IPS-18a (cell line): ENCODE results near the gene FBLN1.
A peak's percentile ranks its signal among the peaks of the same experiment; 100 is the strongest.
"Not testable (repeated sequence)": the region's sequence is repeated elsewhere in the genome, so short reads cannot be mapped to it uniquely, and the experiment has no call there.

Source experiments
- H3K27ac ChIP-seq: one replicate; pipeline ENCODE4 v1.5.1; 2013; ENCODE audit warnings: low read length
- H3K27me3 ChIP-seq: one replicate; pipeline ENCODE4 v1.6.1; 2013; ENCODE audit warnings: mild to moderate bottlenecking, low read length; ENCODE audit not compliant: control insufficient read depth, insufficient read depth
- H3K36me3 ChIP-seq: one replicate; pipeline ENCODE4 v1.6.1; 2013; ENCODE audit warnings: low read depth, low read length; ENCODE audit not compliant: control insufficient read depth
- H3K4me1 ChIP-seq: one replicate; pipeline ENCODE4 v1.6.1; 2013; ENCODE audit warnings: low read depth, low read length; ENCODE audit not compliant: control insufficient read depth
- H3K4me3 ChIP-seq: one replicate; pipeline ENCODE4 v1.5.1; 2013; ENCODE audit warnings: low read length
- H3K9ac ChIP-seq: one replicate; pipeline ENCODE4 v1.6.1; 2013; ENCODE audit warnings: mild to moderate bottlenecking, low read length, moderate library complexity
- H3K9me3 ChIP-seq: one replicate; pipeline ENCODE4 v1.6.1; 2013; ENCODE audit warnings: low read depth, low read length; ENCODE audit not compliant: control insufficient read depth

Gene FBLN1

GRCh38 chr22:45617948-45618347 is 115.3 kb downstream of the FBLN1 start:
- Histone ChIP-seq H3K27ac (no peak overlapping the region), H3K4me1 (peaks cover 4% of the 10 kb centered on the region), H3K27me3 (no peaks in the 10 kb centered on the region), H3K36me3 (no peaks in the 10 kb centered on the region), H3K9ac (no peak overlapping the region), H3K9me3 (no peaks in the 10 kb centered on the region), H3K4me3 (no peak overlapping the region)

DNA sequence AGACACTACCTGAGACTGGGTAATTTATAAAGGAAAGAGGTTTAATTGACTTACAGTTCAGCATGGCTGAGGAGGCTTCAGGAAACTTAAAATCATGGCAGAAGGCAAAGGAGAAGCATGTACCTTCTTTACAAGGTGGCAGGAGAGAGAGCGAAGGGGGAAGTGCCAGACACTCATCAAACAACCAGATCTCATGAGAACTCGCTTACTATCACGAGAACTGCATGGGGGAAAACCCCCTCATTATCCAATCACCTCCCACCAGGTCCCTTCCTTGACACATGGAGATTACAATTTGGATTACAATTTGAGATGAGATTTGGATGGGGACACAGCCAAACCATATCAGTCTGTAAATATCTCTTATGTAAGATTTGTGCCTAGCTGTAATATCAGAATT is 118.0 kb downstream of the FBLN1 start:
- Histone ChIP-seq H3K36me3 (no peaks in the 10 kb centered on the region), H3K4me3 (no peak overlapping the region), H3K9ac (no peak overlapping the region), H3K27ac (no peak overlapping the region), H3K9me3 (no peaks in the 10 kb centered on the region), H3K27me3 (no peaks in the 10 kb centered on the region), H3K4me1 (peaks cover 4% of the 10 kb centered on the region)

DNA sequence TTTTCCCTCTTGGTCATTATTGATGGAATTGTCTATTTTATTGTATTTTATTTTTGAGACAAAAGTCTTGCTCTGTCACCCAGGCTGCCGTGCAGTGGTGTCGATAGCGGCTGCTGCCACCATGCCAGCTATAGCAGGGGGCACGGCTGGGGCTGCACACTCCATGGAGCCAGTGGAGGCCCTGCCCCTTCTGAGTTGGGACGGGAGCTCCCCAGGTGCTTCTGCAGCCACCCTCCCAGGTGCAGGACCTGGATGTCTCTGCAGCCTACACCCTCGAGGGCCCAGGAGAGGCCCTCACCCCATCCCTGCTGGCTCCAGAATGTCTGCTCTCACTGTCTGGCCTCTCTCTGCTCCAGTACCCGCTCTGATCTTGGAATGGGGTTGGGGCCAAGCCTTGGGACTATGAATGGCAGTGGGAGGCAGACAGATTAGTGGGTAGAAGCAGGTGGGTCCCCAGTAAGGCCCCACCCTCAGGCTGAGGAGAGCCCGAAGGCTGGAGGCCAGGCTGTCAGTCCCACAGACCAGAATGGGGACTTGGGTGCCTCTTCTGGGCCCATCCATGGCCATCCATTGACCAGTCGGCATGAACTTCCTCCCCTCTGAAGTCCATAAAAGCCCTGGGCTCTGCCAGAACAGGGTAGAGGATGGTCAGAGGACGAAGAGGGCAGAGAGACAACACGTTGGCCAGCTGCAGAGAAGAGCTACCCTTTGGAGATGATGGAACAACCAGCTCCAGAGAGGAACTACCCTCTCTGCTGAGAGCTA is 119.3 kb downstream of the FBLN1 start:
- H3K9ac ChIP-seq: no peak overlapping the region
- no peaks in the 10 kb centered on the region for H3K9me3 ChIP-seq
- peaks cover 4% of the 10 kb centered on the region for H3K4me1 ChIP-seq
- H3K27ac ChIP-seq: no peak overlapping the region
- H3K4me3 ChIP-seq: no peak overlapping the region
- no peaks in the 10 kb centered on the region for H3K27me3 ChIP-seq
- no peaks in the 10 kb centered on the region for H3K36me3 ChIP-seq

DNA sequence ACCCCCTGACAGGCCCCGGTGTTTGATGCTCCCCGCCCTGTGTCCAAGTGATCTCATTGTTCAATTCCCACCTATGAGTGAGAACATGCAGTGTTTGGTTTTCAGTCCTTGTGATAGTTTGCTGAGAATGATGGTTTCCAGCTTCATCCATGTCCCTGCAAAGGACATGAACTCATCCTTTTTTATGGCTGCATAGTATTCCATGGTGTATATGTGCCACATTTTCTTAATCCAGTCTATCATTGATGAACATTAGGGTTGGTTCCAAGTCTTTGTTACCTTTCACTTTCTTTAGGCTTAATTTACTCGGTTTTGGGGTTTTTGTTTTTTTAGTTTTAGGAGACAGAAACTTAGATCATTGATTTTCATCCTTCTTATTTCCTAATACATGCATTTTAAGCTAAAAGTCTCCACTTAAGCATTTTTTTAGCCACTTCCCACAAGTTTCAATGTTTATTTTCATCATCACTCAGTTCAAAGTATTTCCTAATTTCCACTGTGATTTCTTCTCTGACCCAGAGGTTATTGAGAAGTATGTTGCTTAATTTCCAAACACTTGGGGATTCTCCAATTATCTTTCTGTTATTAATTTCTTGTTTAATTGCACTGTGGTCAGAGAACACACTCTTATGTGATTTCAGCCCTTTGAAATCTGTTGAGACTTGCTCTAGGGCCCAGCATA is 120.9 kb downstream of the FBLN1 start:
- not testable (repeated sequence) for H3K27ac ChIP-seq, H3K36me3 ChIP-seq, H3K27me3 ChIP-seq, H3K4me3 ChIP-seq, H3K9me3 ChIP-seq, H3K9ac ChIP-seq, H3K4me1 ChIP-seq

DNA sequence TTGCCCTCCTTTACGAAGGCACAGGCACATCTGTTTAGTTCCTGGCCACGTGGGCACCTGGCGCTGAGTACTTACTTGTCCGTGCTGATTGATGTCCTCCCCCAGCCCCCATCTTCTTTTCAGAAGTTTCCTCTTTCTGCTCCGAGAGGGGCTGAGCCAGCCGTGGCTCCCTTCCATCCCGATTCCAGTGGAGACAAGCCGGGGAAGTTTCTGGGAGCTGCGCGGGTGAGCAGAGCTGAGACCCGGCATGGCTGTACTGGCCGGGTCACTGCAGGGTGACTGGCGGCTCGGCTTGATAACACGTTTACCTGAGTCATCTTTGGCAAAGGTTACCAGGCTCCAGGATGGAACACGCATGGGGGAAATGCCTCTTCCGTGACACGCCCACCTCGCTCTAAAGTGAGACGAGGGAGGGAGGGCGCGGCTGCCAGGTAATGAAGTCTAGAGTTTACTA is 123.5 kb downstream of the FBLN1 start:
- Histone ChIP-seq H3K36me3 (no peaks in the 10 kb centered on the region), H3K9ac (no peak overlapping the region), H3K4me1 (peaks cover 15% of the 10 kb centered on the region), H3K4me3 (no peak overlapping the region), H3K27me3 (no peaks in the 10 kb centered on the region), H3K9me3 (no peaks in the 10 kb centered on the region), H3K27ac (no peak overlapping the region)

DNA sequence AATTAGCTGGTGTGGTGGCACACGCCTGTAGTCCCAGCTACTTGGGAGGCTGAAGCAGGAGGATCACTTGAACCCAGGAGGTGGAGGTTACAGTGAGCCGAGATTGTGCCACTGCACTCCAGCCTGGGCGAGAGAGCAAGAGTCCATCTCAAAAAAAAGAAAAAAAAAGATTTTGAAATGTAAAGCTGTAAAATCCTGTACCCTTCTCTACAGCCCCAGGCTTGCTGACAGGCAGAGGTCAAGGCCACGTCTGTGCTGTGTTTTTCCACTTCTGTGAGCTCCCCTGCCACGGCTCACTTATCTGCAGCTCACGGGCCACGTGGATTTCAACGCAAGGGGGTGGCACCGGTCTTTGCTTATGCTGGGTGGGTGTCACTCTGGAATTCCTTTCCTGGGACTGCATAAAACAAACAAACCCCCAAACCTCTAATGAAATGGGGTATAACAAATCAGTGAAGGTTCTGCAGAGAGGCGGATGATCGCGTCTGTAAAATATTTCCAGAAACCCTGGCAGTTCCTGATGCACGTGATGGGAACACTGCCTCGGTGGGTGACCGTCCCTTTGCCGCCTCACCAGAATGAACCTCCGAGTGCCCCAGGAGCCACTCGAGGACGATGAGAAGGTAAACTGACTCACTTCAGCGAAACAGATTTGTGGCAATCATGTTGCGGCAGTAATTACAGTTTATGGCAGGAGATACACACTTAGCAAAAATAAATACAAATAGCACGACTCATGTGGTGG is 125.0 kb downstream of the FBLN1 start:
- no peak overlapping the region for H3K4me3 ChIP-seq
- H3K4me1 ChIP-seq: peaks cover 24% of the 10 kb centered on the region
- no peaks in the 10 kb centered on the region for H3K27me3 ChIP-seq
- no peaks in the 10 kb centered on the region for H3K9me3 ChIP-seq
- H3K9ac ChIP-seq: no peak overlapping the region
- H3K27ac ChIP-seq: no peak overlapping the region
- H3K36me3 ChIP-seq: no peaks in the 10 kb centered on the region

GRCh38 chr22:45628515-45628914 is 125.8 kb downstream of the FBLN1 start:
- H3K4me3 ChIP-seq: no peak overlapping the region
- peaks cover 30% of the 10 kb centered on the region for H3K4me1 ChIP-seq
- H3K9ac ChIP-seq: no peak overlapping the region
- H3K27me3 ChIP-seq: no peaks in the 10 kb centered on the region
- no peaks in the 10 kb centered on the region for H3K36me3 ChIP-seq
- no peaks in the 10 kb centered on the region for H3K9me3 ChIP-seq
- no peak overlapping the region for H3K27ac ChIP-seq

DNA sequence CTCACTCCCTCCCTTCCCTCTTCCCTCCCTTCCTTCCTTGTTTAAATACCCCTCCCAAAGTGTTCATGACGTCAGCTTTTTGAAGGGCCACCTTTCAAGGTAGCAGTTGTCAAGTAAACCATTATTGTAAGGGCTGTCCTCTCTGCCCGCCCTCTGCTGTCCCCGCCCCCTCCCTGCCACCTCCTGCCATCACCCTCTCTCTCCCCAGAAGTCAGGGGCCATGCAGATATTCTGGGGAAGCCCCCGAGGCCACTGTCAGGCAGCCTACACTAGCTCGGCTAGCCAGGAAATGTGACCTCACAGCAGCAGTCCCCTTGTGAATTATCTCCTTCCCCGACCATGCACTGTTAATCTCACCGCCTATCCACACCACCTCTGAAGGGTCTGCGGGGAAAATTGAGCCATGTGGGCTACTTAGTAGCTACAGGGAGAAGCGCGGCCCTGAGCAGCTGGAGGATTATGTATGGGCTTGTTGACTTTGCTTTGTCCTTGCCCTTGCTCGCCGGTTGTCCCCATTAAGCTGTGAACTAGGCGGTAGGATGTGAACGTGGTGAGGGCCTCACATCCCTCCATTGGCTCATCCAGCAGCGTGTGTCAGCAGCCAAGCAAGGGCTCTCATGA is 126.9 kb downstream of the FBLN1 start:
- no peaks in the 10 kb centered on the region for H3K36me3 ChIP-seq
- no peak overlapping the region for H3K9ac ChIP-seq
- no peaks in the 10 kb centered on the region for H3K9me3 ChIP-seq
- H3K27ac ChIP-seq: no peak overlapping the region
- H3K27me3 ChIP-seq: no peaks in the 10 kb centered on the region
- no peak overlapping the region for H3K4me3 ChIP-seq
- H3K4me1 ChIP-seq: peaks cover 30% of the 10 kb centered on the region

- peaks cover 30% of the 10 kb centered on the region for H3K4me1 ChIP-seq
These were observed 127.8 kb downstream of the FBLN1 start for GRCh38 chr22:45630436-45630835.

DNA sequence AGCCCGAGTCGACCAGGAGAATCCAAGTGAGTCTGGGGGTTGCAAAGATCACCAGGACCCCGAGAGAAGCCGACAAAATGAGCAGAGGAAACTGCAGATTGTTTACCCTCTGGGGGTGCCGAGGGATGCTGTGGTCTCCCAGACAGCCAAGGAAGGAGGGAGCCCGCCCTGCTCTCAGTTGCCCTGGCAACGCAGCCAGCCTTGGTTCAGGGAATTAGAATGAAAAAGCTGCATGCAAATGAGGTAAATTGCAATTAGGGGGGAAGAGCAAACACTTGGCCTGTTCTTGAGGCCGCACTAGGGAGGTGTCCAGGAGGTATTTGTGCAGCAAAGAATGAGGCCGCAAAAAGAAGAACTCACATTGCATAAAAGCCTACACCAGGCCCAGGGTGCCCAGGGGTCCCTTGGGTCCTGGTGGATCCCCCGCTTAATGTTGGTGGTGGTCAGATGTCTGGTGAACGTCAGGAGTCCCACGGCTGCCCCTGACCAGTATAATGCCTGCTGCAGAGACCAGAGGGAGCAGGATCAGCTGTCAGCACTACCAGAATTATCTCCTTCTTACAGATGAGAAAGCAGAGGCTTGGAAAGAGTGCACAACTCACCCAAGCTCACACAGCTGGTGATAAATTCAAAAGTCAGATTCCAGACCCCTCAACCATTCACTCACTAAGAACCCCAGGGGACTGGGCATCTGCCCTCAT is 128.6 kb downstream of the FBLN1 start:
- no peaks in the 10 kb centered on the region for H3K36me3 ChIP-seq
- H3K27ac ChIP-seq: no peak overlapping the region
- H3K9me3 ChIP-seq: no peaks in the 10 kb centered on the region
- peak overlapping the region; percentile 17 for H3K4me3 ChIP-seq
- H3K4me1 ChIP-seq: peaks cover 30% of the 10 kb centered on the region
- H3K9ac ChIP-seq: no peak overlapping the region
- no peaks in the 10 kb centered on the region for H3K27me3 ChIP-seq

More at GRCh38 chr22:45630436-45630835, 127.8 kb downstream of the FBLN1 start:
- no peak overlapping the region for H3K4me3 ChIP-seq
- no peak overlapping the region for H3K27ac ChIP-seq
- no peaks in the 10 kb centered on the region for H3K36me3 ChIP-seq
- H3K27me3 ChIP-seq: no peaks in the 10 kb centered on the region
- H3K9ac ChIP-seq: no peak overlapping the region
- no peaks in the 10 kb centered on the region for H3K9me3 ChIP-seq

GRCh38 chr22:45631841-45632238 is 129.2 kb downstream of the FBLN1 start:
- Histone ChIP-seq H3K36me3 (no peaks in the 10 kb centered on the region), H3K9ac (no peak overlapping the region), H3K4me3 (no peak overlapping the region), H3K27me3 (no peaks in the 10 kb centered on the region), H3K4me1 (peaks cover 30% of the 10 kb centered on the region), H3K27ac (no peak overlapping the region), H3K9me3 (no peaks in the 10 kb centered on the region)
